Parathyroid adenoma (tissue), 2 donors: ENCODE results near the gene CASP4.
"Not testable (repeated sequence)": the region's sequence is repeated elsewhere in the genome, so short reads cannot be mapped to it uniquely, and the experiment has no call there.

Source experiments
- H2AFZ ChIP-seq: fragments of 300-600 bp; sonication (generic); one replicate; pipeline ENCODE4 v1.7.0; 2017; ENCODE audit warnings: antibody characterized with exemption, mild to moderate bottlenecking
- H3K27ac ChIP-seq: fragments of 300-600 bp; sonication (generic); one replicate; pipeline ENCODE4 v1.7.0; 2017
- H3K27me3 ChIP-seq: fragments of 300-600 bp; sonication (generic); one replicate; pipeline ENCODE4 v1.7.0; 2017; ENCODE audit warnings: low read length; ENCODE audit not compliant: control insufficient read depth, insufficient read depth
- H3K36me3 ChIP-seq: fragments of 300-600 bp; sonication (generic); one replicate; pipeline ENCODE4 v1.7.0; 2017; ENCODE audit warnings: low read length; ENCODE audit not compliant: control insufficient read depth, insufficient read depth
- H3K4me1 ChIP-seq: fragments of 300-600 bp; sonication (generic); one replicate; pipeline ENCODE4 v1.7.0; 2017; ENCODE audit warnings: control low read depth
- H3K4me2 ChIP-seq: fragments of 300-600 bp; sonication (generic); one replicate; pipeline ENCODE4 v1.7.0; 2017; ENCODE audit warnings: low read length
- H3K4me3 ChIP-seq: fragments of 300-600 bp; sonication (generic); one replicate; pipeline ENCODE4 v1.7.0; 2017; ENCODE audit warnings: low read depth, low read length
- H3K79me2 ChIP-seq: fragments of 300-600 bp; sonication (generic); one replicate; pipeline ENCODE4 v1.7.0; 2017; ENCODE audit warnings: control low read depth
- H3K9ac ChIP-seq: fragments of 300-600 bp; sonication (generic); one replicate; pipeline ENCODE4 v1.7.0; 2017; ENCODE audit warnings: mild to moderate bottlenecking
- H3K9me3 ChIP-seq: fragments of 300-600 bp; sonication (generic); one replicate; pipeline ENCODE4 v1.7.0; 2017; ENCODE audit warnings: low read length; ENCODE audit not compliant: control insufficient read depth
- CTCF ChIP-seq: fragments of 300-600 bp; sonication (generic); IDR thresholded peaks from one replicate; pipeline ENCODE4 v1.7.0; 2017; ENCODE audit warnings: antibody characterized with exemption, mild to moderate bottlenecking
- donor health status: primary hyperparathyroidism.

The CASP4 gene

GRCh38 chr11:104944076-104944475 lies 24.3 kb downstream of the CASP4 start:
- no peak overlapping the region for H3K4me2 ChIP-seq
- H3K4me1 ChIP-seq, result no peaks in the 10 kb centered on the region
- no peaks in the 10 kb centered on the region for H3K36me3 ChIP-seq
- no peak overlapping the region for H2AFZ ChIP-seq
- no peaks in the 10 kb centered on the region for H3K79me2 ChIP-seq
- no peak overlapping the region for H3K4me3 ChIP-seq
- no peak overlapping the region for H3K9ac ChIP-seq
- TF ChIP-seq CTCF, result no peak
- H3K27me3 ChIP-seq, result no peaks in the 10 kb centered on the region
- H3K9me3 ChIP-seq, result no peaks in the 10 kb centered on the region
- H3K27ac ChIP-seq, result no peak overlapping the region

GRCh38 chr11:104943561-104943960 lies 24.8 kb downstream of the CASP4 start:
- no peaks in the 10 kb centered on the region for H3K9me3 ChIP-seq
- H3K9ac ChIP-seq, result no peak overlapping the region
- H3K36me3 ChIP-seq, result no peaks in the 10 kb centered on the region
- H3K4me1 ChIP-seq, result no peaks in the 10 kb centered on the region
- H3K4me3 ChIP-seq, result no peak overlapping the region
- H3K79me2 ChIP-seq, result no peaks in the 10 kb centered on the region
- H3K27me3 ChIP-seq, result no peaks in the 10 kb centered on the region
- H3K27ac ChIP-seq, result no peak overlapping the region
- no peak for TF ChIP-seq CTCF
- H3K4me2 ChIP-seq, result no peak overlapping the region
- H2AFZ ChIP-seq, result no peak overlapping the region

- no peak for TF ChIP-seq CTCF
- Histone ChIP-seq H3K4me3 (no peak overlapping the region), H3K79me2 (no peaks in the 10 kb centered on the region), H3K27ac (no peak overlapping the region), H3K9ac (no peak overlapping the region), H3K27me3 (no peaks in the 10 kb centered on the region), H3K36me3 (no peaks in the 10 kb centered on the region), H3K9me3 (no peaks in the 10 kb centered on the region), H2AFZ (no peak overlapping the region), H3K4me1 (no peaks in the 10 kb centered on the region), H3K4me2 (no peak overlapping the region)
Measured at GRCh38 chr11:104934594-104934993, 33.8 kb downstream of the CASP4 start.

- not testable (repeated sequence) for H3K27ac ChIP-seq, H3K4me2 ChIP-seq, H3K36me3 ChIP-seq, H3K79me2 ChIP-seq, H3K9ac ChIP-seq, H3K27me3 ChIP-seq, H3K4me1 ChIP-seq, H3K4me3 ChIP-seq, H2AFZ ChIP-seq, H3K9me3 ChIP-seq
Measured at GRCh38 chr11:104934073-104934472, 34.3 kb downstream of the CASP4 start.

- Histone ChIP-seq H3K9ac (no peak overlapping the region), H3K4me2 (no peak overlapping the region), H3K36me3 (no peaks in the 10 kb centered on the region), H3K4me3 (no peak overlapping the region), H2AFZ (no peak overlapping the region), H3K4me1 (no peaks in the 10 kb centered on the region), H3K27ac (no peak overlapping the region), H3K9me3 (no peaks in the 10 kb centered on the region), H3K27me3 (no peaks in the 10 kb centered on the region), H3K79me2 (no peaks in the 10 kb centered on the region)
- no peak for TF ChIP-seq CTCF
Measured at GRCh38 chr11:104928811-104929210, 39.6 kb downstream of the CASP4 start.
